ENCODE results near the gene C9orf43. TPM values are rescaled to one million over a fixed set of nuclear protein-coding genes. Genes with fewer than 3 reads are reported as not detected.

C9orf43 gene
- total and polyA plus RNA-seq, 9 of the 15 experiments (the other 6 are each of a cell fraction or from before 2014, with no cell fraction given), result 0.21 to 0.58 (median 0.33) TPM

DNA sequence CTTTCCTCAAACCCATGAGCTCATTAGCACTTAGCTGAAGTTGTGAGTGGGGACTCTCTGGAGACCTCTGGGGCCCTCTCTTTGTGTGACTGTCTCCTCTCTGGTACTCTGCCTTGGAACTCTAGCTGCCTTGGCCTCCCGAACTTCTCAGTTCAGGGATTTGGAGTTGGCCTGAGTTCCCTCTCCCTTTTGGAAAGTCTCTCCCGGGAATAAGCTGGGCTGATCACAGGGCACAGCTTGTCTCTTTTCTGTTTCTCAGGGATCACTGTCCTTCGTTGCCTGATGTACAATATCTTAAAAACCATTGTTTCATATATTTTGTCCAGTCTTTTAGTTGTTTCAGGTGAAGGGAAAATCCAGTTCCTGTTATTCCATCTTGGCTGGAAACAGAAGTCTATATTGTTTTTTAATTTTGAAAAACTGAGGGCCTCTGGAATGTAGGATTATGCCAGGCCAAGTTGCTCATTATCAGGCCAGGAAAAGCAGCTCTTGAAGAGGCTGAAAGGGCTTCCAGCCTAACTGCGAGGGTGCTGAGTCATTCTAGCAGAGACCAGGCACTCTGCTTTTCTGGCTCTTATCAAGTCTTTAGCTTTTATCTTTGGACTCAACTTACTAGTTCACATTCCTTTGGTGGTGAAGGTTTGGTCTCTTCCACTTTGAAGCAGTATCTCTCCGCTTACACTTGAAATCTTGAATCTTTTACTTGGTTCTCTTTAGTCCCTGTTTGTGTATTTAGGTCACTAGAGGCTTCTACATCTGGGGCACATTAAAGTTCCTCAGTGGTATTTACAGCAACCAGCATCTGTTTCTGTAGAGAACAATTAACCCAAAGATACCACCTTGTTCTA lies 44.6 kb downstream of the C9orf43 start (continued):
- TF ChIP-seq, protein P1, sequence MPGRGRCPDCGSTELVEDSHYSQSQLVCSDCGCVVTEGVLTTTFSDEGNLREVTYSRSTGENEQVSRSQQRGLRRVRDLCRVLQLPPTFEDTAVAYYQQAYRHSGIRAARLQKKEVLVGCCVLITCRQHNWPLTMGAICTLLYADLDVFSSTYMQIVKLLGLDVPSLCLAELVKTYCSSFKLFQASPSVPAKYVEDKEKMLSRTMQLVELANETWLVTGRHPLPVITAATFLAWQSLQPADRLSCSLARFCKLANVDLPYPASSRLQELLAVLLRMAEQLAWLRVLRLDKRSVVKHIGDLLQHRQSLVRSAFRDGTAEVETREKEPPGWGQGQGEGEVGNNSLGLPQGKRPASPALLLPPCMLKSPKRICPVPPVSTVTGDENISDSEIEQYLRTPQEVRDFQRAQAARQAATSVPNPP (IDR thresholded peaks at IDR 0.05; ENCODE audit: borderline replicate concordance, insufficient read depth, insufficient read length), result no peak
- TF ChIP-seq ETV6 (IDR thresholded peaks at IDR 0.05; ENCODE audit: borderline replicate concordance in 1 of 2, low read depth in 2 of 2, low read length in 1 of 2), result no peak
- TF ChIP-seq ETV6 (CRISPR knock-in tag; IDR thresholded peaks at IDR 0.05; ENCODE audit: borderline replicate concordance), result no peak
- TF ChIP-seq MTA2 (IDR thresholded peaks at IDR 0.05; ENCODE audit: low read depth), result no peak
- peak; percentile 83 for TF ChIP-seq FOSL1 (tag; conservative IDR thresholded peaks at IDR 0.05)
- no peak for TF ChIP-seq BCL6 (CRISPR knock-in tag; IDR thresholded peaks at IDR 0.05)
- TF ChIP-seq SMARCC2 (IDR thresholded peaks at IDR 0.05; ENCODE audit: low read depth), result peak; percentile 81
- TF ChIP-seq HMGN3 (IDR thresholded peaks at IDR 0.05; ENCODE audit: borderline replicate concordance, extremely low read depth, insufficient read length, low read depth, low read length), result no peak
- TF ChIP-seq, protein P2, sequence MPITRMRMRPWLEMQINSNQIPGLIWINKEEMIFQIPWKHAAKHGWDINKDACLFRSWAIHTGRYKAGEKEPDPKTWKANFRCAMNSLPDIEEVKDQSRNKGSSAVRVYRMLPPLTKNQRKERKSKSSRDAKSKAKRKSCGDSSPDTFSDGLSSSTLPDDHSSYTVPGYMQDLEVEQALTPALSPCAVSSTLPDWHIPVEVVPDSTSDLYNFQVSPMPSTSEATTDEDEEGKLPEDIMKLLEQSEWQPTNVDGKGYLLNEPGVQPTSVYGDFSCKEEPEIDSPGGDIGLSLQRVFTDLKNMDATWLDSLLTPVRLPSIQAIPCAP (CRISPR knock-in tag; IDR thresholded peaks at IDR 0.05; ENCODE audit: borderline replicate concordance), result no peak
- TF ChIP-seq, protein P3, sequence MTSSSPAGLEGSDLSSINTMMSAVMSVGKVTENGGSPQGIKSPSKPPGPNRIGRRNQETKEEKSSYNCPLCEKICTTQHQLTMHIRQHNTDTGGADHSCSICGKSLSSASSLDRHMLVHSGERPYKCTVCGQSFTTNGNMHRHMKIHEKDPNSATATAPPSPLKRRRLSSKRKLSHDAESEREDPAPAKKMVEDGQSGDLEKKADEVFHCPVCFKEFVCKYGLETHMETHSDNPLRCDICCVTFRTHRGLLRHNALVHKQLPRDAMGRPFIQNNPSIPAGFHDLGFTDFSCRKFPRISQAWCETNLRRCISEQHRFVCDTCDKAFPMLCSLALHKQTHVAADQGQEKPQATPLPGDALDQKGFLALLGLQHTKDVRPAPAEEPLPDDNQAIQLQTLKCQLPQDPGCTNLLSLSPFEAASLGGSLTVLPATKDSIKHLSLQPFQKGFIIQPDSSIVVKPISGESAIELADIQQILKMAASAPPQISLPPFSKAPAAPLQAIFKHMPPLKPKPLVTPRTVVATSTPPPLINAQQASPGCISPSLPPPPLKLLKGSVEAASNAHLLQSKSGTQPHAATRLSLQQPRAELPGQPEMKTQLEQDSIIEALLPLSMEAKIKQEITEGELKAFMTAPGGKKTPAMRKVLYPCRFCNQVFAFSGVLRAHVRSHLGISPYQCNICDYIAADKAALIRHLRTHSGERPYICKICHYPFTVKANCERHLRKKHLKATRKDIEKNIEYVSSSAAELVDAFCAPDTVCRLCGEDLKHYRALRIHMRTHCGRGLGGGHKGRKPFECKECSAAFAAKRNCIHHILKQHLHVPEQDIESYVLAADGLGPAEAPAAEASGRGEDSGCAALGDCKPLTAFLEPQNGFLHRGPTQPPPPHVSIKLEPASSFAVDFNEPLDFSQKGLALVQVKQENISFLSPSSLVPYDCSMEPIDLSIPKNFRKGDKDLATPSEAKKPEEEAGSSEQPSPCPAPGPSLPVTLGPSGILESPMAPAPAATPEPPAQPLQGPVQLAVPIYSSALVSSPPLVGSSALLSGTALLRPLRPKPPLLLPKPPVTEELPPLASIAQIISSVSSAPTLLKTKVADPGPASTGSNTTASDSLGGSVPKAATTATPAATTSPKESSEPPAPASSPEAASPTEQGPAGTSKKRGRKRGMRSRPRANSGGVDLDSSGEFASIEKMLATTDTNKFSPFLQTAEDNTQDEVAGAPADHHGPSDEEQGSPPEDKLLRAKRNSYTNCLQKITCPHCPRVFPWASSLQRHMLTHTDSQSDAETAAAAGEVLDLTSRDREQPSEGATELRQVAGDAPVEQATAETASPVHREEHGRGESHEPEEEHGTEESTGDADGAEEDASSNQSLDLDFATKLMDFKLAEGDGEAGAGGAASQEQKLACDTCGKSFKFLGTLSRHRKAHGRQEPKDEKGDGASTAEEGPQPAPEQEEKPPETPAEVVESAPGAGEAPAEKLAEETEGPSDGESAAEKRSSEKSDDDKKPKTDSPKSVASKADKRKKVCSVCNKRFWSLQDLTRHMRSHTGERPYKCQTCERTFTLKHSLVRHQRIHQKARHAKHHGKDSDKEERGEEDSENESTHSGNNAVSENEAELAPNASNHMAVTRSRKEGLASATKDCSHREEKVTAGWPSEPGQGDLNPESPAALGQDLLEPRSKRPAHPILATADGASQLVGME (CRISPR knock-in tag; IDR thresholded peaks at IDR 0.05), result no peak
- TF ChIP-seq HMG20B (CRISPR knock-in tag; IDR thresholded peaks at IDR 0.05), result no peak
- TF ChIP-seq, protein P4, sequence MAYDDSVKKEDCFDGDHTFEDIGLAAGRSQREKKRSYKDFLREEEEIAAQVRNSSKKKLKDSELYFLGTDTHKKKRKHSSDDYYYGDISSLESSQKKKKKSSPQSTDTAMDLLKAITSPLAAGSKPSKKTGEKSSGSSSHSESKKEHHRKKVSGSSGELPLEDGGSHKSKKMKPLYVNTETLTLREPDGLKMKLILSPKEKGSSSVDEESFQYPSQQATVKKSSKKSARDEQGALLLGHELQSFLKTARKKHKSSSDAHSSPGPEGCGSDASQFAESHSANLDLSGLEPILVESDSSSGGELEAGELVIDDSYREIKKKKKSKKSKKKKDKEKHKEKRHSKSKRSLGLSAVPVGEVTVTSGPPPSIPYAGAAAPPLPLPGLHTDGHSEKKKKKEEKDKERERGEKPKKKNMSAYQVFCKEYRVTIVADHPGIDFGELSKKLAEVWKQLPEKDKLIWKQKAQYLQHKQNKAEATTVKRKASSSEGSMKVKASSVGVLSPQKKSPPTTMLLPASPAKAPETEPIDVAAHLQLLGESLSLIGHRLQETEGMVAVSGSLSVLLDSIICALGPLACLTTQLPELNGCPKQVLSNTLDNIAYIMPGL (CRISPR knock-in tag; IDR thresholded peaks at IDR 0.05), result no peak
- TF ChIP-seq RBM15 (IDR thresholded peaks at IDR 0.05; ENCODE audit: insufficient read depth, low read length), result no peak
- peak; percentile 64; the same call in 1 of the 2 replicates for TF ChIP-seq JUN (IDR thresholded peaks at IDR 0.05; ENCODE audit: borderline replicate concordance, low read depth, low read length)
- no peak for TF ChIP-seq JUN (CRISPR knock-in tag; IDR thresholded peaks at IDR 0.05; ENCODE audit: borderline replicate concordance)
- 0 out of 3 replicates have a peak, but pooled peaks of 1 of the 2 experiments have one; percentile 54 for TF ChIP-seq CBX3 (IDR thresholded peaks at IDR 0.05; ENCODE audit: borderline replicate concordance in 1 of 2, low read length in 2 of 2)
- peak; percentile 92 for TF ChIP-seq SMARCE1 (IDR thresholded peaks at IDR 0.05)
